OCI-LY3 (cell line): ENCODE measurements around the gene SDHAF2.

Experiments used
- H2AFZ ChIP-seq: fragments of 200-600, 300-600 bp; shearing (Covaris generic); 2 replicates; pipeline ENCODE4 v1.6.0; 2014; ENCODE audit warnings: antibody characterized with exemption, low read depth, low read length
- H3K27ac ChIP-seq: fragments of 200-600, 300-600 bp; sonication (generic); 2 replicates; pipeline ENCODE4 v1.5.1; 2014; ENCODE audit warnings: mild to moderate bottlenecking, low read length, moderate library complexity, mixed read lengths
- H3K27me3 ChIP-seq: fragments of 200-600, 300-600 bp; sonication (generic); 2 replicates; pipeline ENCODE4 v1.6.1; 2014; ENCODE audit warnings: low read depth, low read length, mixed read lengths
- H3K36me3 ChIP-seq: fragments of 200-600, 300-600 bp; sonication (generic); replicated peaks from 2 replicates; pipeline ENCODE3; 2014; ENCODE audit warnings: low read depth, low read length, mixed read lengths
- H3K4me1 ChIP-seq: fragments of 300-600, 200-600 bp; sonication (generic); 2 replicates; pipeline ENCODE4 v1.6.1; 2014; ENCODE audit warnings: low read length, mixed read lengths
- H3K4me2 ChIP-seq: fragments of 200-600, 300-600 bp; sonication (generic); 2 replicates; pipeline ENCODE4 v1.6.1; 2014; ENCODE audit warnings: low read length, mixed read lengths
- H3K4me3 ChIP-seq: fragments of 300-600, 200-600 bp; sonication (generic); 2 replicates; pipeline ENCODE4 v1.5.1; 2014; ENCODE audit warnings: antibody characterized with exemption, mild to moderate bottlenecking, low read length, moderate library complexity
- H3K79me2 ChIP-seq: fragments of 300-600, 200-600 bp; shearing (Covaris generic); 2 replicates; pipeline ENCODE4 v1.6.1; 2014; ENCODE audit warnings: mild to moderate bottlenecking, low read length, mixed read lengths
- H3K9ac ChIP-seq: fragments of 300-600, 200-600 bp; shearing (Covaris generic); 2 replicates; pipeline ENCODE4 v1.6.0; 2014; ENCODE audit warnings: mild to moderate bottlenecking, low read length, moderate library complexity
- H3K9me3 ChIP-seq: fragments of 200-600, 300-600 bp; shearing (Covaris generic); 2 replicates; pipeline ENCODE4 v1.6.1; 2014; ENCODE audit warnings: low read length, mixed read lengths; ENCODE audit not compliant: insufficient read depth
- H4K20me1 ChIP-seq: fragments of 200-600, 300-600 bp; sonication (generic); 2 replicates; pipeline ENCODE4 v1.6.1; 2016; ENCODE audit warnings: low read length, mixed read lengths; ENCODE audit not compliant: insufficient read depth
- CTCF ChIP-seq: fragments of 200-600, 300-600 bp; sonication (generic); IDR thresholded peaks from 2 replicates; pipeline ENCODE4 v1.5.1; 2014; ENCODE audit warnings: antibody characterized with exemption, low read length, low read depth
- EZH2phosphoT487 ChIP-seq: fragments of 200-600 bp; shearing (Covaris generic); IDR thresholded peaks from 2 replicates; pipeline ENCODE4 v1.6.1; 2018; ENCODE audit warnings: antibody characterized with exemption, mixed run types, low read depth

Gene SDHAF2

GRCh38 chr11:61437496-61437895, 7.6 kb downstream of the SDHAF2 start:
- no peak for TF ChIP-seq CTCF
- no peak for TF ChIP-seq EZH2phosphoT487
- peaks cover 59% of the 10 kb centered on the region for H3K36me3 ChIP-seq
- no peaks in the 10 kb centered on the region for H3K4me1 ChIP-seq
- no peak overlapping the region for H2AFZ ChIP-seq
- peaks cover 58% of the 10 kb centered on the region for H3K79me2 ChIP-seq
- no peaks in the 10 kb centered on the region for H3K27me3 ChIP-seq
- H3K27ac ChIP-seq = no peak overlapping the region
- no peak overlapping the region for H3K4me3 ChIP-seq
- H3K9ac ChIP-seq = no peak overlapping the region
- no peak overlapping the region for H3K4me2 ChIP-seq
- peaks cover 24% of the 10 kb centered on the region for H4K20me1 ChIP-seq
- H3K9me3 ChIP-seq = no peaks in the 10 kb centered on the region

GRCh38 chr11:61439615-61440014, 9.7 kb downstream of the SDHAF2 start:
- peaks cover 62% of the 10 kb centered on the region for H3K36me3 ChIP-seq
- peaks cover 24% of the 10 kb centered on the region for H4K20me1 ChIP-seq
- no peak overlapping the region for H2AFZ ChIP-seq
- no peak overlapping the region for H3K4me3 ChIP-seq
- no peak overlapping the region for H3K4me2 ChIP-seq
- no peaks in the 10 kb centered on the region for H3K4me1 ChIP-seq
- H3K79me2 ChIP-seq = peaks cover 55% of the 10 kb centered on the region
- TF ChIP-seq EZH2phosphoT487 = no peak
- no peak overlapping the region for H3K9ac ChIP-seq
- no peak overlapping the region for H3K27ac ChIP-seq
- no peaks in the 10 kb centered on the region for H3K9me3 ChIP-seq
- H3K27me3 ChIP-seq = no peaks in the 10 kb centered on the region

GRCh38 chr11:61442616-61443015, 12.7 kb downstream of the SDHAF2 start:
- H3K27ac ChIP-seq = no peak overlapping the region
- no peak overlapping the region for H2AFZ ChIP-seq
- no peaks in the 10 kb centered on the region for H3K4me1 ChIP-seq
- H3K4me3 ChIP-seq = no peak overlapping the region
- H3K27me3 ChIP-seq = no peaks in the 10 kb centered on the region
- no peak overlapping the region for H3K4me2 ChIP-seq
- H3K79me2 ChIP-seq = peaks cover 29% of the 10 kb centered on the region
- no peak overlapping the region for H3K9ac ChIP-seq
- H4K20me1 ChIP-seq = peaks cover 7% of the 10 kb centered on the region; the same call in 1 of the 2 replicates
- no peaks in the 10 kb centered on the region for H3K9me3 ChIP-seq
- TF ChIP-seq EZH2phosphoT487 (no peak), CTCF (no peak)
- H3K36me3 ChIP-seq = peaks cover 67% of the 10 kb centered on the region

- TF ChIP-seq CTCF = no peak
- no peak for TF ChIP-seq EZH2phosphoT487
- no peak overlapping the region for H3K27ac ChIP-seq
- H3K4me3 ChIP-seq = no peak overlapping the region
- H3K27me3 ChIP-seq = no peaks in the 10 kb centered on the region
- no peaks in the 10 kb centered on the region for H3K4me1 ChIP-seq
- H2AFZ ChIP-seq = no peak overlapping the region
- peaks cover 6% of the 10 kb centered on the region; the same call in 1 of the 2 replicates for H4K20me1 ChIP-seq
- no peak overlapping the region for H3K9ac ChIP-seq
- peaks cover 72% of the 10 kb centered on the region for H3K36me3 ChIP-seq
- no peaks in the 10 kb centered on the region for H3K9me3 ChIP-seq
- H3K79me2 ChIP-seq = peaks cover 26% of the 10 kb centered on the region
- H3K4me2 ChIP-seq = no peak overlapping the region
Measured at GRCh38 chr11:61445516-61445915, 15.6 kb downstream of the SDHAF2 start.
